H1 (cell line): Measurements from ENCODE around the gene RELA. TPM values are rescaled to one million over a fixed set of nuclear protein-coding genes. Genes with fewer than 3 reads are reported as not detected.

Experiments
- CHD1 ChIP-seq: IDR thresholded peaks from 2 replicates; pipeline ENCODE4 v1.6.1; 2012; ENCODE audit warnings: low read depth, low read length, improper control_type of control experiment
- GTF2F1 ChIP-seq: IDR thresholded peaks from 2 replicates; pipeline ENCODE4 v1.6.1; 2012; ENCODE audit warnings: low read depth, low read length, improper control_type of control experiment, borderline replicate concordance
- MAX ChIP-seq: IDR thresholded peaks from 2 replicates; pipeline ENCODE4 v1.6.1; 2012; ENCODE audit warnings: inconsistent platforms
- RAD21 ChIP-seq, 2 experiments: IDR thresholded peaks in 1 of 2; conservative IDR thresholded peaks in 1 of 2; 2 replicates each; pipeline ENCODE4 v1.6.1; 2011; ENCODE audit warnings: low read depth in 2 of 2, low read length in 2 of 2, improper control_type of control experiment in 1 of 2, inconsistent platforms in 1 of 2, mild to moderate bottlenecking in 1 of 2, moderate library complexity in 1 of 2
- SAP30 ChIP-seq: fragments of 300-600 bp; sonication (generic); IDR thresholded peaks from 2 replicates; pipeline ENCODE4 v1.7.1; 2012; ENCODE audit warnings: low read length, moderate library complexity, mild to moderate bottlenecking, inconsistent platforms; ENCODE audit not compliant: insufficient read depth, insufficient replicate concordance
- SIN3A ChIP-seq, 2 experiments: IDR thresholded peaks in 1 of 2; conservative IDR thresholded peaks in 1 of 2; 2 replicates each; pipeline ENCODE4 v1.6.1; 2011 to 2012; ENCODE audit warnings: low read length in 2 of 2, improper control_type of control experiment in 1 of 2, low read depth in 1 of 2, mild to moderate bottlenecking in 1 of 2
- TAF1 ChIP-seq: IDR thresholded peaks from 2 replicates; pipeline ENCODE4 v1.6.1; 2011; ENCODE audit warnings: mild to moderate bottlenecking, low read depth, low read length
- TAF7 ChIP-seq: optimal IDR thresholded peaks from 2 replicates; pipeline ENCODE3; 2011; ENCODE audit warnings: low read depth, mild to moderate bottlenecking, inconsistent platforms, low read length, moderate library complexity, borderline replicate concordance
- polyA plus RNA-seq, 7 experiments: library from polyadenylated mRNA; depleted of rRNA in 3 of 7; stranded (reverse) in 5 of 7; unstranded in 2 of 7; fragments of >200 nt in 5 of 7; fragments of 200-250 nt in 2 of 7; gene quantifications; 1 replicate in 5 of 7; 2 replicates in 1 of 7; 4 replicates in 1 of 7; pipeline versions ENCODE4 v1.2.1 to v1.2.3, GENCODE V29; 2011 to 2013; ENCODE audit warnings: missing spikeins in 2 of 7, mixed read lengths in 2 of 7
- total RNA-seq: library from RNA; stranded (reverse); fragmentation: NEBNext Ultra II Directional; extraction: Animal tissue kit (Norgen Biotek cat#: 25700); gene quantifications from 2 replicates; pipeline ENCODE4 v1.2.1, GENCODE V29; 2021

The RELA gene
- total and polyA plus RNA-seq, 2 of the 8 experiments (the other 6 are each of a cell fraction or from before 2014, with no cell fraction given): 21.9 to 27.5 TPM

GRCh38 chr11:65646958-65647701 is 15.6 kb downstream of the RELA start (continued):
- TF ChIP-seq RAD21 (IDR thresholded peaks at IDR 0.05 in 1 of 2, conservative IDR thresholded peaks at IDR 0.05 in 1 of 2; ENCODE audit: low read depth in 2 of 2, low read length in 2 of 2) (peak; percentile 13 to 39; a peak in 2 of 4 replicates), CHD1 (no peak), GTF2F1 (no peak), SIN3A (conservative IDR thresholded peaks at IDR 0.05 in 1 of 2, IDR thresholded peaks at IDR 0.05 in 1 of 2; ENCODE audit: low read depth in 1 of 2, low read length in 2 of 2) (peak in 1 of 2 experiments; percentile 78; a peak in 1 of 4 replicates), TAF1 (0 out of 2 replicates have a peak, but pooled peaks have one; percentile 49), MAX (peak; percentile 58; the same call in 1 of the 2 replicates), SAP30 (no peak), TAF7 (no peak)
